NCI-H128 (cell line): Measurements from ENCODE around the gene SPPL2B.
"Not testable (repeated sequence)": the region's sequence is repeated elsewhere in the genome, so short reads cannot be mapped to it uniquely, and the experiment has no call there.

ENCODE experiments used
- DNase-seq: peaks from one replicate; lab custom pipeline; 2025; ENCODE audit not compliant: unreplicated experiment; lab: John Stamatoyannopoulos, UW

SPPL2B gene

GRCh38 chr19:2328401-2329148 lies at the start of gene SPPL2B, which contains the start of gene LSM7:
Gene SPPL2B, plus strand, starts transcription at chr19:2328684. Its CDS starts 26 bp downstream, at chr19:2328710.
Gene LSM7, minus strand, starts transcription at chr19:2328586. Its CDS starts 20 bp downstream, at chr19:2328566.
- DNase-seq, result peak; percentile 87

GRCh38 chr19:2280633-2281264 lies 47.7 kb upstream of the SPPL2B start:
- no peak for DNase-seq

- not testable (repeated sequence) for DNase-seq
Observed at GRCh38 chr19:2281265-2282061, 47.0 kb upstream of the SPPL2B start.

- DNase-seq, result no peak
Observed at GRCh38 chr19:2282062-2282861, 46.2 kb upstream of the SPPL2B start, which contains the start of gene PEAK3. Gene PEAK3, minus strand, starts transcription at chr19:2282175. Its CDS starts 1,244 bp downstream, at chr19:2280931.

GRCh38 chr19:2282862-2283237 lies 45.6 kb upstream of the SPPL2B start:
- no peak for DNase-seq

GRCh38 chr19:2283835-2284507 lies 44.5 kb upstream of the SPPL2B start:
- no peak for DNase-seq

GRCh38 chr19:2286402-2287140 lies 41.9 kb upstream of the SPPL2B start:
- DNase-seq, result no peak

- DNase-seq, result no peak
Observed at GRCh38 chr19:2287585-2288337, 40.7 kb upstream of the SPPL2B start.

- no peak for DNase-seq
Observed at GRCh38 chr19:2288338-2288817, 40.1 kb upstream of the SPPL2B start.

- DNase-seq, result no peak
Observed at GRCh38 chr19:2288818-2289713, 39.4 kb upstream of the SPPL2B start.

GRCh38 chr19:2289714-2290435 lies 38.6 kb upstream of the SPPL2B start:
- no peak for DNase-seq

- DNase-seq, result no peak
Observed at GRCh38 chr19:2290441-2291184, 37.9 kb upstream of the SPPL2B start.

- DNase-seq, result no peak
Observed at GRCh38 chr19:2291185-2291751, 37.2 kb upstream of the SPPL2B start.

- no peak for DNase-seq
Observed at GRCh38 chr19:2294687-2295335, 33.7 kb upstream of the SPPL2B start.

- no peak for DNase-seq
Observed at GRCh38 chr19:2296141-2296540, 32.3 kb upstream of the SPPL2B start.
